ENCODE data around the gene GRPR.
"Not testable (repeated sequence)": the region's sequence is repeated elsewhere in the genome, so short reads cannot be mapped to it uniquely, and the experiment has no call there.

GRPR gene

GRCh38 chrX:16137416-16138107, 14.2 kb downstream of the GRPR start:
- DNase-seq (ENCODE audit: low read depth in 2 of 2) = no peak

- no peak for DNase-seq (ENCODE audit: low read depth in 2 of 2)
These were observed 14.7 kb downstream of the GRPR start for GRCh38 chrX:16138108-16138427.

- DNase-seq (ENCODE audit: low read depth in 2 of 2) = no peak
These were observed 17.1 kb downstream of the GRPR start for GRCh38 chrX:16140448-16140847.

- DNase-seq (ENCODE audit: low read depth in 2 of 2) = no peak
These were observed 17.6 kb downstream of the GRPR start for GRCh38 chrX:16140983-16141382.

GRCh38 chrX:16141422-16142245, 18.3 kb downstream of the GRPR start:
- no peak for DNase-seq (ENCODE audit: low read depth in 2 of 2)

- DNase-seq (ENCODE audit: low read depth in 2 of 2) = no peak
These were observed 18.8 kb downstream of the GRPR start for GRCh38 chrX:16142246-16142558.

GRCh38 chrX:16143968-16144367, 20.6 kb downstream of the GRPR start:
- no peak for DNase-seq (ENCODE audit: low read depth in 2 of 2)

GRCh38 chrX:16144420-16144819, 21.1 kb downstream of the GRPR start:
- no peak for DNase-seq (ENCODE audit: low read depth in 2 of 2)

- not testable (repeated sequence) for DNase-seq (ENCODE audit: low read depth in 2 of 2)
These were observed 21.7 kb downstream of the GRPR start for GRCh38 chrX:16145093-16145492.

GRCh38 chrX:16145656-16146055, 22.3 kb downstream of the GRPR start:
- no peak for DNase-seq (ENCODE audit: low read depth in 2 of 2)

GRCh38 chrX:16148896-16149295, 25.5 kb downstream of the GRPR start:
- DNase-seq (ENCODE audit: low read depth in 2 of 2) = no peak

GRCh38 chrX:16155581-16156096, 32.3 kb downstream of the GRPR start:
- DNase-seq (ENCODE audit: low read depth in 2 of 2) = no peak

GRCh38 chrX:16156692-16157331, 33.4 kb downstream of the GRPR start:
- no peak for DNase-seq (ENCODE audit: low read depth in 2 of 2)

GRCh38 chrX:16160729-16161128, 37.4 kb downstream of the GRPR start:
- no peak for DNase-seq (ENCODE audit: low read depth in 2 of 2)

- DNase-seq (ENCODE audit: low read depth in 2 of 2) = not testable (repeated sequence)
These were observed 37.8 kb downstream of the GRPR start for GRCh38 chrX:16161173-16161572.

- DNase-seq (ENCODE audit: low read depth in 2 of 2) = no peak
These were observed 39.0 kb downstream of the GRPR start for GRCh38 chrX:16162391-16162790.

- DNase-seq (ENCODE audit: low read depth in 2 of 2) = no peak
These were observed 41.4 kb downstream of the GRPR start for GRCh38 chrX:16164748-16165147.

GRCh38 chrX:16167181-16167580, 43.8 kb downstream of the GRPR start, which contains the start of gene MAGEB17:
Gene MAGEB17, plus strand, starts transcription at chrX:16167481. Its CDS starts 2,902 bp downstream, at chrX:16170383.
- no peak for DNase-seq (ENCODE audit: low read depth in 2 of 2)

GRCh38 chrX:16171039-16171438, 47.7 kb downstream of the GRPR start:
- no peak for DNase-seq (ENCODE audit: low read depth in 2 of 2)

- DNase-seq (ENCODE audit: low read depth in 2 of 2) = no peak
These were observed 48.6 kb downstream of the GRPR start for GRCh38 chrX:16171944-16172343.

- no peak for DNase-seq (ENCODE audit: low read depth in 2 of 2)
These were observed 49.0 kb downstream of the GRPR start for GRCh38 chrX:16172391-16172790.

- DNase-seq (ENCODE audit: low read depth in 2 of 2) = no peak
These were observed 52.1 kb downstream of the GRPR start for GRCh38 chrX:16175329-16176061.
